GM23338 (cell line): ENCODE data around the gene ITFG1. TPM values are rescaled to one million over a fixed set of nuclear protein-coding genes. Genes with fewer than 3 reads are reported as not detected.
A peak's percentile ranks its signal among the peaks of the same experiment; 100 is the strongest.

Experiments used
- ATAC-seq: fragments of 200-7000 bp; cut with Tn5 transposase; 3 replicates; pipeline ENCODE4 v1.9.1; 2020
- DNase-seq: peaks from one replicate; pipeline ENCODE4 v3.0.0-alpha.2; 2015; ENCODE audit warnings: low spot score
- H2AFZ ChIP-seq: fragments of 200-600 bp; sonication (generic); 2 replicates; pipeline ENCODE4 v1.8.0; 2016; ENCODE audit warnings: antibody characterized with exemption, mild to moderate bottlenecking, moderate library complexity
- H3F3A ChIP-seq: fragments of 200-600 bp; sonication (generic); replicated peaks from 2 replicates; pipeline ENCODE4 v1.8.0; 2017; ENCODE audit warnings: antibody characterized with exemption, mixed run types, low read depth
- H3K27ac ChIP-seq: fragments of 200-600 bp; sonication (generic); 2 replicates; pipeline ENCODE4 v1.6.1; 2016; ENCODE audit warnings: low read depth
- H3K27me3 ChIP-seq: fragments of 200-600 bp; sonication (generic); 2 replicates; pipeline ENCODE4 v1.8.0; 2016; ENCODE audit warnings: mild to moderate bottlenecking, mixed run types, moderate library complexity; ENCODE audit not compliant: insufficient read depth
- H3K36me3 ChIP-seq: fragments of 200-600 bp; sonication (generic); 2 replicates; pipeline ENCODE4 v1.8.0; 2016; ENCODE audit warnings: mild to moderate bottlenecking; ENCODE audit not compliant: insufficient read depth
- H3K4me1 ChIP-seq: fragments of 200-600 bp; sonication (generic); 2 replicates; pipeline ENCODE4 v1.8.0; 2016; ENCODE audit warnings: mild to moderate bottlenecking, moderate library complexity; ENCODE audit not compliant: insufficient read depth
- H3K4me2 ChIP-seq: fragments of 200-600 bp; sonication (generic); 2 replicates; pipeline ENCODE4 v1.7.1; 2017; ENCODE audit warnings: mixed run types
- H3K4me3 ChIP-seq: fragments of 200-600 bp; sonication (generic); 2 replicates; pipeline ENCODE4 v1.6.1; 2016; ENCODE audit warnings: mixed run types
- H3K79me2 ChIP-seq: fragments of 200-600 bp; sonication (generic); replicated peaks from 2 replicates; pipeline ENCODE4 v1.8.0; 2017; ENCODE audit warnings: mild to moderate bottlenecking; ENCODE audit not compliant: insufficient read depth
- H3K9me2 ChIP-seq: fragments of 200-600 bp; sonication (generic); 2 replicates; pipeline ENCODE4 v1.8.0; 2017; ENCODE audit not compliant: insufficient read depth
- H4K20me1 ChIP-seq: fragments of 200-600 bp; sonication (generic); replicated peaks from 2 replicates; pipeline ENCODE4 v1.8.0; 2017; ENCODE audit warnings: mild to moderate bottlenecking; ENCODE audit not compliant: insufficient read depth
- H3K27ac Mint-ChIP-seq: 2 replicates; pipeline ENCODE4 v1.8.0; 2020; ENCODE audit warnings: inconsistent platforms, mild to moderate bottlenecking, moderate library complexity, mixed read lengths
- H3K27me3 Mint-ChIP-seq: 3 replicates; pipeline ENCODE4 v1.8.0; 2022; ENCODE audit warnings: low read depth, mild to moderate bottlenecking, moderate library complexity, mixed read lengths, inconsistent platforms; ENCODE audit not compliant: insufficient read depth, poor library complexity
- H3K36me3 Mint-ChIP-seq: 3 replicates; pipeline ENCODE4 v1.8.0; 2021; ENCODE audit warnings: low read depth, mild to moderate bottlenecking, inconsistent platforms, moderate library complexity, mixed read lengths
- H3K4me1 Mint-ChIP-seq: 3 replicates; pipeline ENCODE4 v1.8.0; 2020; ENCODE audit warnings: mild to moderate bottlenecking, inconsistent platforms, mixed read lengths
- H3K4me3 Mint-ChIP-seq: 3 replicates; pipeline ENCODE4 v1.8.0; 2021; ENCODE audit warnings: moderate library complexity, mild to moderate bottlenecking, inconsistent platforms, mixed read lengths
- H3K9me3 Mint-ChIP-seq: 3 replicates; pipeline ENCODE4 v1.8.0; 2020; ENCODE audit warnings: moderate library complexity, mild to moderate bottlenecking, inconsistent platforms, mixed read lengths
- CTCF ChIP-seq, 2 experiments: fragments of 200-600 bp in 1 of 2; sonication (generic) in 1 of 2; conservative IDR thresholded peaks; 2 replicates each; pipeline versions ENCODE4 v1.5.1 to v1.6.1; 2016 to 2017; ENCODE audit warnings: antibody characterized with exemption in 2 of 2, low read depth in 2 of 2, mild to moderate bottlenecking in 2 of 2, moderate library complexity in 1 of 2
- EZH2phosphoT487 ChIP-seq: fragments of 200-600 bp; sonication (generic); IDR thresholded peaks from one replicate; pipeline ENCODE4 v1.8.1; 2018; ENCODE audit warnings: antibody characterized with exemption; ENCODE audit not compliant: unreplicated experiment
- NANOG ChIP-seq: IDR thresholded peaks from 2 replicates; pipeline ENCODE4 v1.6.1; 2016; ENCODE audit warnings: antibody characterized with exemption, borderline replicate concordance
- POLR2AphosphoS5 ChIP-seq: IDR thresholded peaks from 2 replicates; pipeline ENCODE4 v1.6.1; 2016; ENCODE audit warnings: antibody characterized with exemption, low read depth
- STAT1 ChIP-seq: IDR thresholded peaks from one replicate; pipeline ENCODE4 v1.6.1; 2016; ENCODE audit warnings: antibody characterized with exemption; ENCODE audit not compliant: unreplicated experiment
- ZNF114 ChIP-seq: fragments of 250-450 bp; sonication (Bioruptor Pico); IDR thresholded peaks from 2 replicates; pipeline ENCODE4 v1.5.0; 2020; ENCODE audit warnings: mild to moderate bottlenecking, moderate library complexity
- polyA plus RNA-seq: library from polyadenylated mRNA; unstranded; fragments of >200 nt; fragmentation: Nextera tagmentation; extraction: Ambion mirVana; gene quantifications from 2 replicates; pipeline ENCODE4 v1.2.1, GENCODE V29; 2016
- total RNA-seq: library from RNA; depleted of rRNA; stranded (reverse); fragments of >200 nt; shearing (Covaris generic); gene quantifications from 2 replicates; pipeline ENCODE4 v1.2.3, GENCODE V29; 2014
- TF ChIP-seq, protein P1 (sequence below): fragments of 250-450 bp; sonication (Bioruptor Pico); IDR thresholded peaks from 2 replicates; pipeline ENCODE4 v1.5.0; 2020; ENCODE audit warnings: mild to moderate bottlenecking, moderate library complexity
- TF ChIP-seq, protein P2 (sequence below): IDR thresholded peaks from one replicate; pipeline ENCODE4 v1.6.1; 2018; ENCODE audit warnings: antibody characterized with exemption; ENCODE audit not compliant: unreplicated experiment

ITFG1 gene
- total and polyA plus RNA-seq, 2 experiments from 2014 or later = 18.5 to 26.9 TPM

DNA sequence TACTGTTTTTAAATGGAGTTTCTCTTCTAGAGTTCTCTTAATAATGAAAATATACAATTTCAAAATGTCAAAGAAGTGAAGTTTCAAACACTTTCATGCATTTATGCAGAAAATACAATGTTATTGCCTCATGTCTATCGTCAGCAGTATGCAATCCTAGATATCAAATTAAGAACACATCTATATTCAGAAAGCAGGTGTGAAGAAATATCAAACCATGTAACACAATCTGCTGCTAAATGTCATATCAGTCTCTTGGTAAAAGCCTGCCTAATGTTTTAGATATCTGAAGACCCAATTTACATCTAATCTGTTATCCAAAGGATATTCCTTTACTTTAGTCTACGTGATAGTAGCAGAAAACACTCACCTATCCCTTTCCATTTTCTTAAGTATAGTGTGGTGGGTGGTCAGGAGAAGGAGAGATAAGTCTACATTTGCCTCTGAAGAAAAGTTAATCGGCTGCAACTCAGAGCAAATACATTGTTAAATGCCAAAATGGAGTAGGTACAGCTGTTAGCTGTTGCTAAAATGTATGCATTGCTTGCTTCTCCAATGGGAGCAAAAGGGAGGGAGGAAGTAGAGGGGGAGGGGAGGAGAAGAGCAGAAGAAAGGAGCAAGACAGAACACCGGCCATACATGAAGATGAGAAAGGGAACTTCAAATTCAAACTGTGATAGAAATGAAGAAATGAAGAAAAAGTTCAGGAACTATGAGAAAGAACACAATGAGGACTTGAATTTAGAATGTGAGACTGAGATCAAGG lies 64.9 kb downstream of the ITFG1 start (continued):
- TF ChIP-seq, protein P1, sequence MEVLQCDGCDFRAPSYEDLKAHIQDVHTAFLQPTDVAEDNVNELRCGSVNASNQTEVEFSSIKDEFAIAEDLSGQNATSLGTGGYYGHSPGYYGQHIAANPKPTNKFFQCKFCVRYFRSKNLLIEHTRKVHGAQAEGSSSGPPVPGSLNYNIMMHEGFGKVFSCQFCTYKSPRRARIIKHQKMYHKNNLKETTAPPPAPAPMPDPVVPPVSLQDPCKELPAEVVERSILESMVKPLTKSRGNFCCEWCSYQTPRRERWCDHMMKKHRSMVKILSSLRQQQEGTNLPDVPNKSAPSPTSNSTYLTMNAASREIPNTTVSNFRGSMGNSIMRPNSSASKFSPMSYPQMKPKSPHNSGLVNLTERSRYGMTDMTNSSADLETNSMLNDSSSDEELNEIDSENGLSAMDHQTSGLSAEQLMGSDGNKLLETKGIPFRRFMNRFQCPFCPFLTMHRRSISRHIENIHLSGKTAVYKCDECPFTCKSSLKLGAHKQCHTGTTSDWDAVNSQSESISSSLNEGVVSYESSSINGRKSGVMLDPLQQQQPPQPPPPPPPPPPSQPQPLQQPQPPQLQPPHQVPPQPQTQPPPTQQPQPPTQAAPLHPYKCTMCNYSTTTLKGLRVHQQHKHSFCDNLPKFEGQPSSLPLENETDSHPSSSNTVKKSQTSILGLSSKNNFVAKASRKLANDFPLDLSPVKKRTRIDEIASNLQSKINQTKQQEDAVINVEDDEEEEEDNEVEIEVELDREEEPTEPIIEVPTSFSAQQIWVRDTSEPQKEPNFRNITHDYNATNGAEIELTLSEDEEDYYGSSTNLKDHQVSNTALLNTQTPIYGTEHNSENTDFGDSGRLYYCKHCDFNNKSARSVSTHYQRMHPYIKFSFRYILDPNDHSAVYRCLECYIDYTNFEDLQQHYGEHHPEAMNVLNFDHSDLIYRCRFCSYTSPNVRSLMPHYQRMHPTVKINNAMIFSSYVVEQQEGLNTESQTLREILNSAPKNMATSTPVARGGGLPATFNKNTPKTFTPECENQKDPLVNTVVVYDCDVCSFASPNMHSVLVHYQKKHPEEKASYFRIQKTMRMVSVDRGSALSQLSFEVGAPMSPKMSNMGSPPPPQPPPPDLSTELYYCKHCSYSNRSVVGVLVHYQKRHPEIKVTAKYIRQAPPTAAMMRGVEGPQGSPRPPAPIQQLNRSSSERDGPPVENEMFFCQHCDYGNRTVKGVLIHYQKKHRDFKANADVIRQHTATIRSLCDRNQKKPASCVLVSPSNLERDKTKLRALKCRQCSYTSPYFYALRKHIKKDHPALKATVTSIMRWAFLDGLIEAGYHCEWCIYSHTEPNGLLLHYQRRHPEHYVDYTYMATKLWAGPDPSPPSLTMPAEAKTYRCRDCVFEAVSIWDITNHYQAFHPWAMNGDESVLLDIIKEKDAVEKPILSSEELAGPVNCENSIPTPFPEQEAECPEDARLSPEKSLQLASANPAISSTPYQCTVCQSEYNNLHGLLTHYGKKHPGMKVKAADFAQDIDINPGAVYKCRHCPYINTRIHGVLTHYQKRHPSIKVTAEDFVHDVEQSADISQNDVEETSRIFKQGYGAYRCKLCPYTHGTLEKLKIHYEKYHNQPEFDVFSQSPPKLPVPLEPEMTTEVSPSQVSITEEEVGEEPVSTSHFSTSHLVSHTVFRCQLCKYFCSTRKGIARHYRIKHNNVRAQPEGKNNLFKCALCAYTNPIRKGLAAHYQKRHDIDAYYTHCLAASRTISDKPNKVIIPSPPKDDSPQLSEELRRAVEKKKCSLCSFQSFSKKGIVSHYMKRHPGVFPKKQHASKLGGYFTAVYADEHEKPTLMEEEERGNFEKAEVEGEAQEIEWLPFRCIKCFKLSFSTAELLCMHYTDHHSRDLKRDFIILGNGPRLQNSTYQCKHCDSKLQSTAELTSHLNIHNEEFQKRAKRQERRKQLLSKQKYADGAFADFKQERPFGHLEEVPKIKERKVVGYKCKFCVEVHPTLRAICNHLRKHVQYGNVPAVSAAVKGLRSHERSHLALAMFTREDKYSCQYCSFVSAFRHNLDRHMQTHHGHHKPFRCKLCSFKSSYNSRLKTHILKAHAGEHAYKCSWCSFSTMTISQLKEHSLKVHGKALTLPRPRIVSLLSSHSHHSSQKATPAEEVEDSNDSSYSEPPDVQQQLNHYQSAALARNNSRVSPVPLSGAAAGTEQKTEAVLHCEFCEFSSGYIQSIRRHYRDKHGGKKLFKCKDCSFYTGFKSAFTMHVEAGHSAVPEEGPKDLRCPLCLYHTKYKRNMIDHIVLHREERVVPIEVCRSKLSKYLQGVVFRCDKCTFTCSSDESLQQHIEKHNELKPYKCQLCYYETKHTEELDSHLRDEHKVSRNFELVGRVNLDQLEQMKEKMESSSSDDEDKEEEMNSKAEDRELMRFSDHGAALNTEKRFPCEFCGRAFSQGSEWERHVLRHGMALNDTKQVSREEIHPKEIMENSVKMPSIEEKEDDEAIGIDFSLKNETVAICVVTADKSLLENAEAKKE (CRISPR knock-in tag) = no peak
- TF ChIP-seq ZNF114 (CRISPR knock-in tag) (no peak), POLR2AphosphoS5 (no peak)

- H3K36me3 ChIP-seq = no peaks in the 10 kb centered on the region
- no peaks in the 10 kb centered on the region for H4K20me1 ChIP-seq
- no peaks in the 10 kb centered on the region for H3K79me2 ChIP-seq
- H3K4me1 Mint-ChIP-seq = peaks cover 20% of the 10 kb centered on the region
- ATAC-seq (0 out of 3 replicates have a peak, but pooled peaks have one; percentile 34), DNase-seq (no peak)
- no peak overlapping the region for H3K4me2 ChIP-seq
- no peak overlapping the region for H2AFZ ChIP-seq
- H3K27me3 Mint-ChIP-seq = peaks cover under 1% of the 10 kb centered on the region
- TF ChIP-seq EZH2phosphoT487 = no peak
- TF ChIP-seq CTCF (conservative IDR thresholded peaks at IDR 0.05; ENCODE audit: low read depth in 2 of 2) = no peak
- TF ChIP-seq, protein P2, sequence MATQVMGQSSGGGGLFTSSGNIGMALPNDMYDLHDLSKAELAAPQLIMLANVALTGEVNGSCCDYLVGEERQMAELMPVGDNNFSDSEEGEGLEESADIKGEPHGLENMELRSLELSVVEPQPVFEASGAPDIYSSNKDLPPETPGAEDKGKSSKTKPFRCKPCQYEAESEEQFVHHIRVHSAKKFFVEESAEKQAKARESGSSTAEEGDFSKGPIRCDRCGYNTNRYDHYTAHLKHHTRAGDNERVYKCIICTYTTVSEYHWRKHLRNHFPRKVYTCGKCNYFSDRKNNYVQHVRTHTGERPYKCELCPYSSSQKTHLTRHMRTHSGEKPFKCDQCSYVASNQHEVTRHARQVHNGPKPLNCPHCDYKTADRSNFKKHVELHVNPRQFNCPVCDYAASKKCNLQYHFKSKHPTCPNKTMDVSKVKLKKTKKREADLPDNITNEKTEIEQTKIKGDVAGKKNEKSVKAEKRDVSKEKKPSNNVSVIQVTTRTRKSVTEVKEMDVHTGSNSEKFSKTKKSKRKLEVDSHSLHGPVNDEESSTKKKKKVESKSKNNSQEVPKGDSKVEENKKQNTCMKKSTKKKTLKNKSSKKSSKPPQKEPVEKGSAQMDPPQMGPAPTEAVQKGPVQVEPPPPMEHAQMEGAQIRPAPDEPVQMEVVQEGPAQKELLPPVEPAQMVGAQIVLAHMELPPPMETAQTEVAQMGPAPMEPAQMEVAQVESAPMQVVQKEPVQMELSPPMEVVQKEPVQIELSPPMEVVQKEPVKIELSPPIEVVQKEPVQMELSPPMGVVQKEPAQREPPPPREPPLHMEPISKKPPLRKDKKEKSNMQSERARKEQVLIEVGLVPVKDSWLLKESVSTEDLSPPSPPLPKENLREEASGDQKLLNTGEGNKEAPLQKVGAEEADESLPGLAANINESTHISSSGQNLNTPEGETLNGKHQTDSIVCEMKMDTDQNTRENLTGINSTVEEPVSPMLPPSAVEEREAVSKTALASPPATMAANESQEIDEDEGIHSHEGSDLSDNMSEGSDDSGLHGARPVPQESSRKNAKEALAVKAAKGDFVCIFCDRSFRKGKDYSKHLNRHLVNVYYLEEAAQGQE = no peak
- no peak for TF ChIP-seq NANOG
- no peak for TF ChIP-seq STAT1
- H3K9me2 ChIP-seq = no peaks in the 10 kb centered on the region
- no peak overlapping the region for H3K4me3 ChIP-seq
- no peak overlapping the region for H3K27ac ChIP-seq
- no peaks in the 10 kb centered on the region for H3F3A ChIP-seq
- H3K4me3 Mint-ChIP-seq = no peak overlapping the region
- H3K9me3 Mint-ChIP-seq = no peaks in the 10 kb centered on the region
- H3K27me3 ChIP-seq = no peaks in the 10 kb centered on the region
- H3K36me3 Mint-ChIP-seq = no peaks in the 10 kb centered on the region; the same call in 1 of the 3 replicates
- H3K4me1 ChIP-seq = peaks cover 7% of the 10 kb centered on the region; the same call in 1 of the 2 replicates
- H3K27ac Mint-ChIP-seq = peak overlapping the region; percentile 33
Observed at GRCh38 chr16:47392081-47392480, 68.8 kb downstream of the ITFG1 start.
